Pons (tissue), 1 donor: ENCODE results near the gene COPZ1.
"Not testable (repeated sequence)": the region's sequence is repeated elsewhere in the genome, so short reads cannot be mapped to it uniquely, and the experiment has no call there.

ENCODE experiments used
- DNase-seq: peaks from one replicate; pipeline ENCODE4 v3.0.0-alpha.2; 2016; ENCODE audit warnings: low spot score

Gene COPZ1

DNA sequence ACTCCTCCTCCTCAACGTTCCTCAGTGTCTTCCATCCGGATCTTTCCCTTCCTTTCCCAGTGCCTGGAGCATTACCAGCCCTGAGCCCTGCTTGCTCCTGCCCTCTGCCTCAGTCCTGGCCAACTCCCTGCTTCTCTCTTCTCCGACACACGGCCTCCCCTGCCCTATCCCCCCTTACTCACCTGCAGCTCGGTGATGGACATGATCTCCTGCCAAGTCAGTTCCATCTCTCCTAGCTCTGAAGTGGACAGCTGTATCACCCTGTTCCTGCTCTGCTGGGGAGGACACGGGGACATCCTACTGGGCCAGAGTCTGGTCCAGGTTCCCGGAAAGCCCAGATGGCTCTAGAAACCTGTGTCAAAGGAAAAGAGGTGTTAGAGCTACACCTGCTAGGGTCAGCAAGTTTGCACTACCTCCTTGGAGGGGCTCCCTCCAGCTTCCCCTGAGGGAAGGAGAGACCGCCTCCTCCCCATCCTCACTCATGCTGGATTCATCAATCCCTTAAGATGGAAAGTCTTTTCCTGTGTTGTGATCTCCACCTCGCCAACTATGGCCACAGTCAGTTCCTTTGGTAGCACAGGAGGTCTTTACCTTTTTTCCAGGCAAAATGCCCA, 29.9 kb upstream of the COPZ1 start:
- DNase-seq, result no peak

DNA sequence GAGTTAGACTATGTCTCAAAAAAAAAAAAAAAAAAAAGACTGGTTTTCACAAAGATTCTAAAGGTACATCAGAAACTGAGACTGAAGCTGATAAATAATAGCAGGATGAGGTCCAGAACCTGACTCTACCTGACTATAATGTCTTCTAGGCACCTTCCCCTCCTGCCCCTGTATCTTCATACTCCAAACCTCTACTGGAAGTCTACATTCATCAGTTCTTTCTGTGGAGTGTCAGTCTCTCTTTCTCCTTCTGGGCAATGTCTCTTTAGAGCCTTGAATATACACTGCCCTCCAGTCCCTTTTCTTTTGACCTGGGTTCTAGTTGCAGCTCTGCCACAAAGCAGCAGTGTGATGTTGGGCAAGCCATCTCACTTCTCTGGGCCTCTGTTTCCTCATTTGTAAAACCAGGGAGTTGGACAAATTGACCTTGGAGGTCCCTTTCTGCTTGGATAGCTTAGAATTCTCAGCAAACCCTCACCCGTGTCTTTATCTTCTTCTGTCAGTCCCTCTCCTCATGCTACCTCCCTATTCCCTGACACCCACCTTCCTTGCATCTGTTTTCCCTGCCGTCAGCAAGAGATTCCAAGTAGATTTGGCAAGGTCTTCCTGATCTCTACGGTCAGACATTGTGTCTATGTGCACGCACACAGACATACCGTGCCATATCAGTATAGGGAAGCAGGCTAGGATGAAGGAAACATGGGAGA, 28.4 kb upstream of the COPZ1 start:
- no peak for DNase-seq

- no peak for DNase-seq
Measured at GRCh38 chr12:54298904-54299303, 26.0 kb upstream of the COPZ1 start.

GRCh38 chr12:54299515-54300224, 25.3 kb upstream of the COPZ1 start:
- DNase-seq, result no peak

- DNase-seq, result no peak
Measured at GRCh38 chr12:54300225-54300731, 24.7 kb upstream of the COPZ1 start.

GRCh38 chr12:54300732-54301427, 24.1 kb upstream of the COPZ1 start, which contains the start of gene NFE2:
TSS of gene NFE2 (minus strand) at chr12:54301015. CDS start at chr12:54295248, 5,767 bp downstream.
- DNase-seq, result no peak

- no peak for DNase-seq
Measured at GRCh38 chr12:54301428-54302048, 23.4 kb upstream of the COPZ1 start.

DNA sequence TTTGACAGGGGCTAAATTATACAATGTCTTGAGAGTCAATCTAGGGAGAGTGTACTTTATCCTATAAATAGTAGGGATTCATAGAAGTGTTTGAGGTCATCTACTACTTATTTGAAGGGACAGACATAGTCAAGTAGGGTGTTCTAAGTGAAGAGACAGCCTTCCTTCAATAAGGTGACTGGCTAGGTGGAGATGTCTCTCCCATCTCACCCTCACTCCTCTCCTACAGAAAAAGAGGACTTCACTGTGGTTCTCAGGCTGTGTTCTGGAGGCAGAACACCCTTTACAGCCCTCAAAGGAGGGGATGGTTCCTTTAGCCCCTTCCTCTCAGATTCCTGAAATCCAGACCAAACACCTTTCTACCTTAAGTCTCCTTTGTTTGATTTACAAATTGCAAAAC, 21.3 kb upstream of the COPZ1 start:
- DNase-seq, result no peak

GRCh38 chr12:54304187-54304810, 20.6 kb upstream of the COPZ1 start:
- no peak for DNase-seq

DNA sequence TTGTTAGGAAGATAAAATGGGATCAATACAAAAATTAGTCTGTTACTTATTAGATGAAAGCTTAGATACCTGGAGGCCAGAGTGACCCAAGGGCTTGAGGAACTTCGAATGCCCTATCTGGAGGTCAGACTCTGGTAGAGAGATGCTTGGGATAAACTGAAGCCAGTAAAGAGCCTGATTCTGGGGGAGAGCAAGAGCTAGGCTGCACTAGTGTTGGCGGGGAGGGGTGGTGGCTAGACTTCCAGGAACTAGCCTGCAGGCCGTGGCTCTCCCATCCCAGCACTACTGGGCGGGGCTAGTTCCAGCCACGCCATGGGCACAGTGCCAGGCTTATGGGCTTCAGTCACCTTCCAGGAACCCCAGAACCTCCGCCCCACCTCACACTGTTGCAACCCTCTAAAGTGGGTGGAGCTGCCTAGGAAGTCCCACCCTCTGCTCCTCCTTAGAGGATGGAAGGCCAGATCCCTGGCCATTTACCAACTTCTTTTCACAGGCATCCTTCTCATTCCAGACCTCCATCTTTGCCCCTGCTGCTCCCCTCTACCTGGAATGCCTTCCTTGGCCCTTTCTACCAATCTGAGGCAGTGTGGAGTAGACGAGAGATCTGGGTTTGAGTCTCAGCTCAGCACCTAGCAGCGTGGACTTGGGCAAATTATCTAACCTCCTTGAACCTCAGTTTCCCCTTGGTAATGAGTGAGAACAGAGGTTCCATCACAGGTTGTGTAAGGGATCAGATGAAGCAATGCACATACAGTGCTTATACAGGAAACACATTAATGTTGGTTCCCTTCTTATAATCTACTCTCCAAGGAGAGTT, 17.8 kb upstream of the COPZ1 start:
- no peak for DNase-seq

- no peak for DNase-seq
Measured at GRCh38 chr12:54311051-54311450, 13.9 kb upstream of the COPZ1 start.

- not testable (repeated sequence) for DNase-seq
Measured at GRCh38 chr12:54312309-54312708, 12.6 kb upstream of the COPZ1 start.

GRCh38 chr12:54321363-54321762, 3.6 kb upstream of the COPZ1 start:
- DNase-seq, result no peak

DNA sequence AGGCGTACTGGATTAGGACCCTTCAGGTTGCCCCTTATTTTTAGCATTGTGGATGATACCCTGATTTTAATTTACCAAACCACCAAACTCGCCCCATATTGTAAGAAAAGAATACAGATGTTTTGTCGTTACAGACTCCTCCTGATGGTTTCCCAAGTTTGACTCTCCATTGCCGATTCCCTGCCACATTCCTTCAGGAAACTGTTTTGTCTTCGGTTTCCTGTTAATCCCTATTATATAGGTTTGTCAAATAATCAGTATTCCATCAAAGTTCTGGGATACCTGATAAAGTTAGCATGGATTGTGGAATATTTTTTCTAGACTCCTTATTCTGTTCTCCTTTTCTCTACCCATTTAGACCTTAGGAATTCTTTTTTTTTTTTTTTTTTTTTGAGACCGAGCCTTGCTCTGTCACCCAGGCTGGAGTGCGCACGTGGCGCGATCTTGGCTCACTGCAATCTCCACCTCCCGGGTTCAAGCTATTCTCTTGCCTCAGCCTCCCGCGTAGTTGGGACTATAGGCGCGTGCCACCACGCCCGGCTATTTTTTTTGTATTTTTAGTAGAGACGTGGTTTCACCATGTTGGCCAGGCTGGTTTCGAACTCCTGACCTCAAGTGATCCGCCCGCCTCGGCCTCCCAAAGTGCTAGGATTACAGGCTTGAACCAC, 645 bp downstream of the COPZ1 start:
- not testable (repeated sequence) for DNase-seq

DNA sequence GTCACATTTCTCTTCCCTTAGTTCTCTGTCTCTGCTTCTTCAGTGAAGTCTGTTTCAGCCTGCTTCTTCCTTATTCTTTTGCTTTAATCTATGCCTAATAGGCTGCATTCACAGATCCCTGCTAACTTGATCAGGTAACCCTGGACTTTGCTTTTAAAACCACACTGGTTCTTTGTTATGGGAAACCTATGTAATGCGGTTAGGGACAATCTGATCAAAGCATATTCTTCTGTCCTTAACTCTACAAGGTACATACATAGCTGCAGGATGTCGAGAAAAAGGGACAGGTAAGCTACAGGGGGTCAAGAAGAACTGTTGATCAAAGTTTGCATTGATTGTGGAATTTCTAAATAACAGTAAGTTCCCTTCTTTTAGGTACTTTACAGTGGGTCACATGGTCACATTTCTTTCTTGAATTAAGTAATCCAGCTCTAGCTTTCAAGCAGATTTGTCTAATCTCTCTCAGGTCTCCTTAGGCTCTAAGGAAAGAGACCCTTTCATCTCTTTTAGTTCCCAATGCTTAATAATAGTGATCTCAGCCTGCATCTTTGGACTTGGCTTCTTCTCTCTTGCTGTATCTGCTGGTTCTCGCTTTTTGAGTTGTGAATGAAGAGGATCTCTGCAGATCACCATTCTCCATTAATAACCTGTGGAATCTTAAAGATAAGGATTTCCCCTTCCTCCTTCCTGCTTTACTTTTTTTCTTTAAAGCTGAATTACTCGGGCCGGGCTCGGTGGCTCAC, 3.8 kb downstream of the COPZ1 start:
- no peak for DNase-seq

DNA sequence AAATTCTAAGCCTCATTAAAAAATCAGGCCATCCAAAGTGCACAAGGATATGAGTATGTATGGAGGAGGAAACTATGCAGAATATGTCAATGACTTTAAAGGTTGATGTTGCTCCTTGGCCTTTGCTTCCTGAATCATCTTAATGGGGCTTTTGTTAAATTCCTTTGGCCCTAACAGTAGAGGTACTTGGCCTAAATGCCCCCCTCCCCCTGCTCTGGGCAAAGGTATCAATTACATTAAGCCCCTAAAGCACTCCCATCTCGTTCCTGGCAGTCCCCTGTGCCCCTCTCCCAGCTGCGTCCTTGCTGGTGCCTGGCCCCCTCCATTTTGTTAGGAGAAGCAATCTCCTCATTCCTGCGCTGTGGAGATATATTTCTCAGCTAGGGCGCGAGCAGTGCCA, 4.8 kb downstream of the COPZ1 start:
- DNase-seq, result no peak

- no peak for DNase-seq
Measured at GRCh38 chr12:54330442-54330841, 5.5 kb downstream of the COPZ1 start.

GRCh38 chr12:54331461-54331860, 6.5 kb downstream of the COPZ1 start:
- DNase-seq, result no peak

GRCh38 chr12:54333420-54334034, 8.6 kb downstream of the COPZ1 start:
- DNase-seq, result no peak
